ENCODE measurements around the gene ARHGAP44. TPM values are rescaled to one million over a fixed set of nuclear protein-coding genes. Genes with fewer than 3 reads are reported as not detected.

ARHGAP44 gene
- total RNA-seq, 1 experiment from 2014 or later = 17.1 TPM

- no TSS peak for BruUV-seq (replicated peaks)
- no peak overlapping the region for H3K27ac Mint-ChIP-seq (ENCODE audit: unreplicated experiment)
- TF ChIP-seq CTCF (IDR thresholded peaks at IDR 0.05; ENCODE audit: unreplicated experiment) = no peak
- DNase-seq = no peak
- H3K27me3 Mint-ChIP-seq (ENCODE audit: unreplicated experiment) = no peaks in the 10 kb centered on the region
- H3K4me1 Mint-ChIP-seq (ENCODE audit: low read depth, unreplicated experiment) = no peaks in the 10 kb centered on the region
- CTCF ChIA-PET = no interaction called here
- intact Hi-C loops (cut with micrococcal nuclease; ENCODE audit: unreplicated experiment) = no loop called here
- H3K4me3 Mint-ChIP-seq (ENCODE audit: low read depth, unreplicated experiment) = no peak overlapping the region
- H3K36me3 Mint-ChIP-seq (ENCODE audit: insufficient read depth, unreplicated experiment) = no peaks in the 10 kb centered on the region
- peaks cover 3% of the 10 kb centered on the region for H3K9me3 Mint-ChIP-seq (ENCODE audit: low read depth, unreplicated experiment)
These were observed 172.4 kb downstream of the ARHGAP44 start for GRCh38 chr17:12961655-12962054.

- Mint-ChIP-seq H3K9me3 (ENCODE audit: low read depth, unreplicated experiment) (no peaks in the 10 kb centered on the region), H3K27me3 (ENCODE audit: unreplicated experiment) (no peaks in the 10 kb centered on the region), H3K27ac (ENCODE audit: unreplicated experiment) (no peak overlapping the region), H3K36me3 (ENCODE audit: insufficient read depth, unreplicated experiment) (no peaks in the 10 kb centered on the region), H3K4me3 (ENCODE audit: low read depth, unreplicated experiment) (no peak overlapping the region), H3K4me1 (ENCODE audit: low read depth, unreplicated experiment) (no peaks in the 10 kb centered on the region)
- intact Hi-C loops (cut with micrococcal nuclease; ENCODE audit: unreplicated experiment) = no loop called here
- CTCF ChIA-PET = no interaction called here
- DNase-seq = no peak
- no TSS peak for BruUV-seq (replicated peaks)
- no peak for TF ChIP-seq CTCF (IDR thresholded peaks at IDR 0.05; ENCODE audit: unreplicated experiment)
These were observed 174.2 kb downstream of the ARHGAP44 start for GRCh38 chr17:12963505-12963904.

GRCh38 chr17:12964162-12964561 is 174.9 kb downstream of the ARHGAP44 start:
- CTCF ChIA-PET = no interaction called here
- no peaks in the 10 kb centered on the region for H3K36me3 Mint-ChIP-seq (ENCODE audit: insufficient read depth, unreplicated experiment)
- DNase-seq = no peak
- H3K27ac Mint-ChIP-seq (ENCODE audit: unreplicated experiment) = no peak overlapping the region
- no peaks in the 10 kb centered on the region for H3K27me3 Mint-ChIP-seq (ENCODE audit: unreplicated experiment)
- no peaks in the 10 kb centered on the region for H3K9me3 Mint-ChIP-seq (ENCODE audit: low read depth, unreplicated experiment)
- intact Hi-C loops (cut with micrococcal nuclease; ENCODE audit: unreplicated experiment) = no loop called here
- no peak overlapping the region for H3K4me3 Mint-ChIP-seq (ENCODE audit: low read depth, unreplicated experiment)
- BruUV-seq (replicated peaks) = no TSS peak
- H3K4me1 Mint-ChIP-seq (ENCODE audit: low read depth, unreplicated experiment) = no peaks in the 10 kb centered on the region
- TF ChIP-seq CTCF (IDR thresholded peaks at IDR 0.05; ENCODE audit: unreplicated experiment) = no peak

- no peaks in the 10 kb centered on the region for H3K9me3 Mint-ChIP-seq (ENCODE audit: low read depth, unreplicated experiment)
- no peaks in the 10 kb centered on the region for H3K27me3 Mint-ChIP-seq (ENCODE audit: unreplicated experiment)
- BruUV-seq (replicated peaks) = no TSS peak
- no peak for TF ChIP-seq CTCF (IDR thresholded peaks at IDR 0.05; ENCODE audit: unreplicated experiment)
- DNase-seq = no peak
- CTCF ChIA-PET = interaction anchor here (0.5 kb wide), 1 partner anchor 326 kb away, joined by 6 read pairs; no protein-coding TSS in a partner anchor
- H3K36me3 Mint-ChIP-seq (ENCODE audit: insufficient read depth, unreplicated experiment) = no peaks in the 10 kb centered on the region
- intact Hi-C loops (cut with micrococcal nuclease; ENCODE audit: unreplicated experiment) = no loop called here
- no peaks in the 10 kb centered on the region for H3K4me1 Mint-ChIP-seq (ENCODE audit: low read depth, unreplicated experiment)
- H3K4me3 Mint-ChIP-seq (ENCODE audit: low read depth, unreplicated experiment) = no peak overlapping the region
- no peak overlapping the region for H3K27ac Mint-ChIP-seq (ENCODE audit: unreplicated experiment)
These were observed 175.5 kb downstream of the ARHGAP44 start for GRCh38 chr17:12964840-12965239.

All from Calu3 (cell line).